ENCODE results near the gene EREG. TPM values are rescaled to one million over a fixed set of nuclear protein-coding genes. Genes with fewer than 3 reads are reported as not detected.

The EREG gene
- total and polyA plus RNA-seq, 2 of the 8 experiments (the other 6 are each of a cell fraction or from before 2014, with no cell fraction given), result not detected

DNA sequence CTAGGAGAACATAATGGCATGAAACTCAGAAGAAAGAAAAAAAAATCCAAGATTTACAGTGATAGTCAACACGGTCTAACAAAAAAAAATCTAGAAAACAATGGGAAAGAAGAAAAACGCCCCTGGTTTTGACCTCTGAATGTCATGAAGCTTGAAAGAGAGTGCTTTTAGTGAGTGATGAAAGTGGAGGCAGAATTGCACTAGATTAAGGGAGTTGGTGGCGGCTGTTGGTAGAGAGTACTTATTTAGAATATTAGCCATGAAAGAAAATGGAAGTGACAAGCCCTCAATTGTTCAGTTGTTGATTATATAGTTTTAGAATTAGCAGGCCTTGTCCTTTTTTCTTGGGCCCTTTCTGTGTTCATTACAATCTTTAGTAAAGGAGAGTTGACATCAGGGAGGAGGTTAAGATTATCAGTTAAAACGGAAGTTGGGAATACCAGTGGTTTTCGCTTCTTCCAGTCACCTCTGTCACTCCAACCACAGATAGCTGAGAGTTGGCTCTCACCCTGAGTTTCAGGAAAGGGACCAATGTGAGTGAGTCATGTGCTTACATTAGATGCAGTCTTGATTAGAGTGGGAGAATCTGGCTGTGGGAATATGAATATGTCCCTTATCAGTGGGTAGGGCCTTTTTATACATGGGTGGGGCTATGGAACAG, 29.7 kb downstream of the EREG start (continued):
- no peak for TF ChIP-seq SRF (IDR thresholded peaks at IDR 0.05; ENCODE audit: low read depth, low read length)
- no peak for TF ChIP-seq SP1 (IDR thresholded peaks at IDR 0.05; ENCODE audit: low read depth, low read length)
